GM04504 (cell line): ENCODE results near the gene CACNA1G.
A peak's percentile ranks its signal among the peaks of the same experiment; 100 is the strongest.

Experiments
- DNase-seq: peaks from one replicate; pipeline ENCODE4 v3.0.0-alpha.2; 2012; ENCODE audit warnings: low read depth

CACNA1G gene

DNA sequence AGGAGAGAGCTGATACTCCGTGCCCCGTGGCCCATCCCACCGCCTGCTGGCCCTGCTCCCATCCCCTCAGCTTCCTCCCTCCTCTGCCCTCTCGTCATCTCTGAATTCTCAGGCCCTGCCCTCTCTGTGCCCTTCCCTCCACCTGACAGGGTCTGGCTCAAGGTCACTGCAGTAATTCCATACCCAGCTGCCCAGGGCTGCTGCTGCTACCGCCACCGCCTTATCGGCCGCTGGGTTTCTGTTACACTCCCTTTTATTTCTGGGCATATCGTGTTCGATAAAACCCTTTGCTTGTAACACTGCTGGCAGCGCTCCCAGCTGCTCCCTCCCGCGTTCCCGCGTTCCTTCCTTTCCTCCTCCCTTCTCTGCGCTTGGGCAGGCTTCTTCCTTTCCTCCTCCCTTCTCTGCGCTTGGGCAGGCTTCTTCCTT lies 26.8 kb upstream of the CACNA1G start:
- DNase-seq: no peak

DNA sequence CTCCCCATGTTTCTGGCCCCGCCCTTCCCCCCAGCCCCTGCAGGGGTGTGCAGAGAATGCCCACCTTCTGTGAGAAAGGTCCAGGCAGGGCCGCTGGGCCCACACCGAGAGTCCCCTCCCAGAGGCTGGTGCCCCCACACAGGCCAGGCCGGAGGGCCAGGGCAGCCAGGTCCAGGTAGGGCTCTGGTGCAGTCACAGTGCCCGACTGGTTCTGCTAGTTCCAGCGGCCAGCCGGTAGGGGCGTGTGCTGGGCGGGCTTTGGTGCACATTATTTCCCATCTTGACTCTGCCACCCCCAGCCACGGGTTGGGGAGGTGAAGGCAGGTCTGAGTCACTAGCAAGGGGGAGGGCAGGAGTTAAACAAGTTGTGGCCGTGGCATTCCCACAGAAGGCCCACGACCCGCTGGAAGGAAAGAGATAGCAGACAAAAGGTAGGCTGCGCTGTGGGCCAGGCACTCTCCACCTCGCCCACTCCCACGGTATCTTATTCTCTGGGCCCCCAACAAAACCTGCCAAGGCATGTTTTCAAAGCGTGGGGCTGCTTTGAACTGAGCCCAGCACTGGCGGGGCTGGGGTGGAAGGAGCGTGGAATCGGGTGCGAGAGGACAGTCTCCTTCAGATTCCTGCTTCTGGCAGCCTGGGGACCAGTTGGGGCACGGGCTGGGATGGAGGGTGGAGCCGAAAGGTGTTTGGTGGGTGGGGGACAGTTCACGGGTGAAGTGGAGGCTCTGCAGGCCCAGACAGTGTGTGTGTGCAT lies 26.1 kb upstream of the CACNA1G start:
- DNase-seq: no peak

DNA sequence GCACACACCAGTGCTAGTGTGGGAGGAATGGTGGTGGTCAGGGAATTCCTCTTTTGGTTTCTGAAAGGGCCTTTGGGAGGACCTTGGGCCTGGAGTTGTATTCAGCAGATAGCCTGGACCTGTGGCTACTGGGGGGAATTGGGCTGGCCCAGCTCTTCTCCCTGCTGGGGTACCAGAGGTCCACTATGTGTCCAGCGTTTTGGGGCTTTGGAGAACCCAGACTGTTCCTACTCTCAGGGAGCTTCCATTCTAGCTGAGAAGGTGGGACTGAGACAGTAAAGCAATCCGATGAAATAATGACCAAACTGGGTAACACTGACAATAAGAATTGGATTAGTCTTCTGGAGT lies 25.6 kb upstream of the CACNA1G start:
- no peak for DNase-seq

- DNase-seq: no peak
Measured at GRCh38 chr17:50535407-50535806, 25.1 kb upstream of the CACNA1G start.

DNA sequence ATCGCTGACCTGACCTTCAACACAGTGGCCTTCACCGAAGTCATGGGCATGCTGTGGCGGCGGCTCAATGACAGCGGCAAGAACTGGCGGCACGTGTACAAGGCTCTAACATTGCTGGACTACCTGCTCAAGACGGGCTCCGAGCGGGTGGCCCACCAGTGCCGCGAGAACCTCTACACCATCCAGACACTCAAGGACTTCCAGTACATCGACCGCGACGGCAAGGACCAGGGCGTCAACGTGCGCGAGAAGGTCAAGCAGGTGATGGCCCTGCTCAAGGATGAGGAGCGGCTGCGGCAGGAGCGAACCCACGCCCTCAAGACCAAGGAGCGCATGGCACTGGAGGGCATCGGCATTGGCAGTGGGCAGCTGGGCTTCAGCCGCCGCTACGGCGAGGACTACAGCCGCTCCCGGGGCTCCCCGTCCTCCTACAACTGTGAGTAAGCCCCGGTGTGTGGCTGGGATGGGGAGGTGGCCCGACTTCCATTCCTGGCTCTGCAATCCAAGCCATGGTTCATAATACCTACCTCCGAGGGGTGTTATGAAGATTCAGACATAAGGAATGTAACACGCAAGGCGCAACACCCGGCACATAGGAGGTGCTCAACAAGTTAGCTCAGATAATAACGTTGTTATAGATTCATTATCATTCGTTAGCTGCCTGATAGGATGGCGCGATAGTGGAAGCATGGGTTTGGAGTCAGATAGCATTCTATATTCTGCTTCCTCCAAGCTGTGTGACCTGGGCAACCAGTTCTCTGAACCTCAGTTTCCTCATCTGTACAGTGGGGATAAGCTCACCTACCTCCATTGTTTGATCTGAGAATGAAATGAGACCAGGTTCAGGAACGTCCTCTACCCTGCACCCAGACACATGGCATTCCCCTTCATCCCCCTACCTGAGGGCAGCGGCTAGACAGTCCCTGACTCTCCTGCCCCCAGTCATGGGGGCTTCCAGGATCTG lies 23.6 kb upstream of the CACNA1G start:
- no peak for DNase-seq

DNA sequence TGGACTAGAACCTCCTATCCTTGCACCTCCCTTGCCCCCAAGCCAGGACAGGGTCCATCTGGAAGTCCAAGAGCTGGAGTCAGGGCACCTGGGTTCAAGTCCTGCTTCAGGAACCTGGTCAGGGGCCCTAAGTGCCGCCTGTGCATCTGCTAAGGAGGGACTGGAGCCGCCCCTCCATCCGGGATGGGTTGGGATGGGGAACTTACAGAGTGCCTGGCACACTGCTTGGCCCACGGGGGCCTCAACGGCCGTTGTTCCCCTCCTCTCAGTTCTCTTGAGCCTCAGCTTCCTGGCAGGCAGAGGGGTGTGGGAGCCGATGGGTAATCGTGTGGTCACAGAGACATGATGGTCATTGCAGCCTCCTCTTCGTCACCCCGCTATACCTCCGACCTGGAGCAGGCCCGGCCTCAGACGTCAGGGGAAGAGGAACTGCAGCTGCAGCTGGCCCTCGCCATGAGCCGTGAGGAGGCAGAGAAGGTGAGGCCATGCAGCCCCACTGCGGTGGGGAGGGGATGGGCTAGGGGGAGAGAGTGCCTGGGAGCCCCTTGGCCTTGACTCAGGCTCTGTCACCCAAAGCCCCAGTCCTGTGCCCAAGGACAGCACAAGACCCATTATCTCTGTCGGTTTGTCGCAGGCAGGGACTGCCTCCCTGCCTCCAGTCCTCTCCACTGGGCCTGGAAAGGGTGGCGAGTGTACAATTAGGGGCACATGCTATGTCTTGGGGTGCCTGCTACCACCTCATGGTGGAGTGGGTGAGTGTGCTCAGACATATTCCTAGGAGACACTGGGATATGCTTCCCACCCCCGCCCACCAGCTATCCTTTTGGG lies 22.6 kb upstream of the CACNA1G start:
- DNase-seq: no peak

DNA sequence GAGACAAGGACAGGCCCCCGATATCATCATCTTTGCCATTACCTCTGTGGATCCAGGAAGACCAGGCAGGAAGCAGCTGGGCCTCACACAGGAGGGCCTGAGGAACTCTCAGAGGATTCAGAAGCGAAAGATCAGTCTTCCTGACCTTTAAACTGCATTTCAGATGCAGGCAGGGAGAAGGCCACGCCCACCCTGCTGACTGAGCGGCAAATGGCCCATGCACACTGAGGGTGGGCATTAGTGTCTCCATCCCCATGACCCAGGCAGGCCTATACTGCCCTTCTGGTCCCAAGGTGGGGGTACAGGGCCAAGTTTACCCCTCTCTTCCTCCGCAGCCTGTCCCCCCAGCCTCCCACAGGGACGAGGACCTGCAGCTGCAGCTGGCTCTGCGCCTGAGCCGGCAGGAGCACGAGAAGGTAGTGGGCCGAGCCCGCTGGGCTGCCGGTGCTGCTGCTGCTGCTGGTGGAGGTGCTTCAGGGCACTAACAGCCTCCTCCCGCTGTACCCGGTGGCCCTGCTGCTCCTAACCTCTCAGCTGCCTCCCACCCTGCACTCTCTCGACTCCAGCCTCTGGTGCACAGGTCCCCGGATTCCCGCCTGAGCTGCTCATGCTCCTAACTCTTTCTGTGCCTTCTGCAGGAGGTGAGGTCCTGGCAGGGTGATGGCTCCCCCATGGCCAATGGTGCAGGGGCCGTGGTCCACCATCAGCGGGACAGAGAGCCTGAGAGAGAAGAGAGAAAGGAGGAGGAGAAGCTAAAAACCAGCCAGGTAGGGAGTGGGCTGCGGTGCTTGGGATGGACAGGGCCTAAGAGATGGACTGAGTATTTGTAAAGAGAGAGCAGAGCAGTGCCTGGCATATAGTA lies 21.7 kb upstream of the CACNA1G start:
- no peak for DNase-seq

GRCh38 chr17:50539762-50540559 lies 20.6 kb upstream of the CACNA1G start:
- no peak for DNase-seq

DNA sequence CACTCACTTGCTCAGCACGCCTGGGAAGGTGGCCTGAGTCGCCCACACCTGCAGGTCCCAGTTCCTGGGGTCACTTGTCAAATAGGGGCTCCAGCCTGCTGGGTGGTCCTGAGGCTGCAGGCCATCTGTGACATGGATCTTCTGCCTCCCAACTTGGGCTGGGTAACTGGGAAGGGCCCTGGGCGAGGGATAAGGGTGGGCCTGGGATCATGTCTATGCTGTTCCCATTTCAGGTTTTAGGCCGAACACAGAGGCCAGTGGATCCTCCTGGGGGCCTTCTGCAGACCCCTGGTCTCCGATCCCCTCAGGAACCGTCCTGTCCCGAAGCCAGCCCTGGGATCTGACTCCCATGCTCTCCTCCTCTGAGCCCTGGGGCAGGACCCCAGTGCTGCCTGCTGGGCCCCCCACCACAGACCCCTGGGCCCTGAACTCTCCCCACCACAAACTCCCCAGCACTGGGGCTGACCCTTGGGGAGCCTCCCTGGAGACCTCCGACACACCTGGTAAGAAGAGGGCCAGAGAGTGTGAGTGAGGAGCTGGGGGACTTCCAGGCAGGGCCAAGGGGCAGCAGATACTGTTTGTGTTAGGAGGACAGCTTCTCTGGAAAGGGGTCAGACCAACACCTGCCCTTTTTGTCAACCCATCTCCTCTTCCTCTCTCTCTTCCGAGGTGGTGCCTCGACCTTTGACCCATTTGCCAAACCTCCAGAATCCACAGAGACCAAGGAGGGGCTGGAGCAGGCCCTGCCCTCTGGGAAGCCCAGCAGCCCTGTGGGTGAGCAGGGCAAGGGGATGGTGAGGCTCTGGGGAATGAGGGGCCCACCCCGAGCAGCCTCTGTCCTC lies 19.7 kb upstream of the CACNA1G start:
- DNase-seq: no peak

GRCh38 chr17:50541402-50541715 lies 19.2 kb upstream of the CACNA1G start:
- no peak for DNase-seq

DNA sequence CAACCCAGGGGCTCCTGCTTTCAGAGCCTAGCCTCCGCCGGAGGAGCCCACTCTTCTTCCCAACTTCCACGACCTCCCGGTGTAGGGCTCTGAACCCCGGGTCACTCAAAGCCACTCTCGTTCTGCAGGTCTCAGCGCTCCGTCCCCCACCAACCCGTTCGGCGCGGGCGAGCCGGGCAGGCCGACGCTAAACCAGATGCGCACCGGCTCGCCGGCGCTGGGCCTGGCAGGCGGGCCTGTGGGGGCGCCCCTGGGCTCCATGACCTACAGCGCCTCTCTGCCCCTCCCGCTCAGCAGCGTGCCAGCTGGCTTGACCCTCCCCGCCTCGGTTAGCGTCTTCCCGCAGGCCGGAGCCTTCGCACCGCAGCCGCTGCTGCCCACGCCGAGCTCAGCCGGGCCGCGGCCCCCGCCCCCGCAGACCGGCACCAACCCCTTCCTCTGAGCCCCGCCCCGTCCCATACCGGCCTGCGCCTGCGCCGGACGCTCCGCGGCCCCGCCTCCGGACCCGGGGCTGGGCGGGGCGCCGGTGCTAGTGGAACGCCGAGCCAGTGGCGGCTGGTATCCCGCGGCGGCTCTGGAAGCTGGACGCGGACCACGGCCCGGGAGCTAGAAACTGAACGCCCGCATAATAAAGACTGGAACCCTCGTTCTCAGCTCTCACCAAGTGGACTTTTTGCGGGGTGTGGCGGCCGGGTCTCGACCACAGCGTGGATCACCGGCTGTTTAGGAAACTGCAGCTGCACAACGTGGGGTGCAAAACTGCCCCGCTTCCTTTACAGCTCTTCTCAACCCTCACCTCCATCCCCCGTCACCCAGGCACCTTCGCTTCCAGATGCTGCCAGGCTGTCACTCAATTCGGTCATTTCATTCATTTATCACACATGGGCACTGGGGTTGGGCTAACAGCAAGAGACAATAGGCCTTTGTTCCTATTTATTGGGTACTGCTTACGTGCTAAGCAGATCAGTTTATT lies 18.5 kb upstream of the CACNA1G start:
- peak; percentile 61 for DNase-seq

- no peak for DNase-seq
Measured at GRCh38 chr17:50542795-50543774, 17.4 kb upstream of the CACNA1G start.

DNA sequence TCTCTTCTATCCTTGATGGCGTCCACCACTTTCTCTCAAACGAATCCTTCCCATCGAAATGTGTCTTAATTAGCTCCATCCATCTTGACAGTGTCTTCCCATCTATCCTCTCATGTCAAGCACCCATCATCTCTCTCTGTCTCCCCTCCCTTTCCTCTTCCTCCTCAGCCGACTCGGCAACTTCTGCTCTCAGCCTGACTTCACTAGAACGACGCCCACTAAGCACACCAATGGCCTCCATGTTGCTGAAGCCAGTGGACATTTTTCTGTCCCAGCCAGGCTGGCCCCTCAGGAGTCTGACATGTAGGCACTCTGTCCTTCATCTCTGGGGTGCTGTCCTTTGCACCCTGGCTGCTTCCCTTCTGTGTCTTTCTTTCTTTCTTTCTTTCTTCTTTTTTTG lies 16.0 kb upstream of the CACNA1G start:
- no peak for DNase-seq

GRCh38 chr17:50545311-50545710 lies 15.2 kb upstream of the CACNA1G start:
- no peak for DNase-seq

GRCh38 chr17:50546701-50547034 lies 13.8 kb upstream of the CACNA1G start:
- DNase-seq: no peak

- peak; percentile 72 for DNase-seq
Measured at GRCh38 chr17:50547035-50547735, 13.3 kb upstream of the CACNA1G start, which contains the start of gene SPATA20. TSS of gene SPATA20 (plus strand) at chr17:50547174. CDS start at chr17:50547209, 35 bp downstream.

GRCh38 chr17:50547736-50548083 lies 12.8 kb upstream of the CACNA1G start:
- DNase-seq: no peak
